Pancreas (tissue), 10 donors: Measurements from ENCODE around the gene ZFYVE28. TPM values are rescaled to one million over a fixed set of nuclear protein-coding genes. Genes with fewer than 3 reads are reported as not detected.

Experiments used
- ATAC-seq, 4 donors: fragments of 200-7000 bp; cut with Tn5 transposase; one replicate each; pipeline versions ENCODE4 v1.8.0 to v1.9.1; 2020; ENCODE audit warnings: mild to moderate bottlenecking in 4 of 4, moderate library complexity in 4 of 4
- DNase-seq, 6 donors: peaks; one replicate each; pipeline ENCODE4 v3.0.0-alpha.2; 2020
- FAIRE-seq: peaks from 2 replicates; lab custom pipeline; 2012; peaks lifted over from hg19 to GRCh38; lab: Jason Lieb, UNC
- H3K27ac ChIP-seq, 4 donors: fragments of 200-600 bp; sonication (generic); 1 replicate in 3 of 4; 2 replicates in 1 of 4; pipeline versions ENCODE4 v1.5.0 to v1.8.0; 2020
- H3K27me3 ChIP-seq, 4 donors: fragments of 200-600 bp; one replicate each; pipeline ENCODE4 v1.8.0; 2021
- H3K36me3 ChIP-seq, 3 donors: fragments of 200-600 bp; sonication (generic) in 1 of 3; one replicate each; pipeline versions ENCODE4 v1.5.0 to v1.8.0; 2020 to 2021
- H3K4me1 ChIP-seq, 3 donors: fragments of 200-600 bp; one replicate each; pipeline ENCODE4 v1.8.0; 2021
- H3K4me3 ChIP-seq, 4 donors: fragments of 200-600 bp; sonication (generic) in 2 of 4; one replicate each; pipeline versions ENCODE4 v1.5.0 to v1.8.0; 2020 to 2021
- H3K9me3 ChIP-seq, 4 donors: fragments of 200-600 bp; one replicate each; pipeline ENCODE4 v1.8.0; 2021
- WGBS, 2 donors: extraction: QIAGEN DNeasy Blood & Tissue Kit; methylation state at CpG; one replicate each; pipeline ENCODE4 v1.1.7; 2013; 5-methylcytosine and 5-hydroxymethylcytosine counted together
- intact Hi-C, 3 donors: fragments of 100-400 bp; cut with DNase I; formaldehyde crosslinking; loops; one replicate each; pipeline versions ENCODE4 v1.11.1 to v1.14.2; 2022
- polyA plus RNA-seq, 2 donors: library from polyadenylated mRNA; stranded (reverse); fragments of 200-250 nt; gene quantifications; one replicate each; pipeline ENCODE4 v1.2.3, GENCODE V29; 2013
- total RNA-seq, 6 donors: library from RNA; stranded (reverse); fragmentation: NEBNext Ultra II Directional in 4 of 6; extraction: Animal tissue kit (Norgen Biotek cat#: 25700) in 4 of 6; gene quantifications; one replicate each; pipeline versions ENCODE4 v1.2.1 to v1.2.4, GENCODE V29; 2021 to 2023
- TF ChIP-seq, protein P1 (sequence below), 4 donors: fragments of 200-600 bp; sonication (generic) in 3 of 4; IDR thresholded peaks; one replicate each; pipeline versions ENCODE4 v1.5.0 to v1.8.0; 2021; ENCODE audit warnings: antibody characterized with exemption in 4 of 4
- donor health status: healthy with polysubstance abuse.
- donor health status: DM: no; HTN: no; CAD: no; lungs with moderate emphysema.
- donor health status: DM: no; HTN: no; CAD: no.
- donor health status: control.
- donor health status: control.
- donor health status: Bipolar disorder and iron deficiency.
- donor health status: DM: yes; HTN: yes; CAD: no.
- donor health status: DM: no; HTN: no; CAD: no.
- donor health status: DM: no; HTN: no; CAD: no.
- donor health status: DM: yes; HTN: yes; CAD: no.

Gene ZFYVE28
- total and polyA plus RNA-seq, 8 donors: 3.8 to 13.4 (median 6.0) TPM

DNA sequence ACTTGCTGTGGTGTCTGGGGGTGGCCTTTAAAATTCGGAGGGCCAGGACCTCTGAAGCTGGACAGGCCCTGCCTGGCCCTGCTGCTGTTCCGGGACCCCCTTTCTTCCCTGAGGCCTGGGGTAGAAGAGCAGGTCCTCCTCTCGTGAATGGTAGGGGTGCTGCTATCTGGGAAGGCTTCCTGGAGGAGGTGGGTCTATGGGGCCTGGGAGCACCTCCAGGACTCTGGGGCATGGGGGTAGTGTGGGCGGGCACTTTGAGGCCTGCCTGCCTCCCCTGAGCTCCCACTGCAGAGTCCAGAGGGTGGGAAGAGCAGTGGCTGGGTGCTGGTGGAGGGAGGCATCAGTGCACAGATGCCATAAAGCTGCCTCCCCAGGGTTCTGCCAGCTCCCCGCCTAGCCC lies 151.6 kb downstream of the ZFYVE28 start:
- H3K36me3 ChIP-seq: no peaks in the 10 kb centered on the region
- no peaks in the 10 kb centered on the region for H3K9me3 ChIP-seq
- FAIRE-seq (no peak), ATAC-seq (no peak), DNase-seq (peak in 1 of 6 donors; percentile 8)
- H3K27ac ChIP-seq: no peak overlapping the region
- TF ChIP-seq, protein P1, sequence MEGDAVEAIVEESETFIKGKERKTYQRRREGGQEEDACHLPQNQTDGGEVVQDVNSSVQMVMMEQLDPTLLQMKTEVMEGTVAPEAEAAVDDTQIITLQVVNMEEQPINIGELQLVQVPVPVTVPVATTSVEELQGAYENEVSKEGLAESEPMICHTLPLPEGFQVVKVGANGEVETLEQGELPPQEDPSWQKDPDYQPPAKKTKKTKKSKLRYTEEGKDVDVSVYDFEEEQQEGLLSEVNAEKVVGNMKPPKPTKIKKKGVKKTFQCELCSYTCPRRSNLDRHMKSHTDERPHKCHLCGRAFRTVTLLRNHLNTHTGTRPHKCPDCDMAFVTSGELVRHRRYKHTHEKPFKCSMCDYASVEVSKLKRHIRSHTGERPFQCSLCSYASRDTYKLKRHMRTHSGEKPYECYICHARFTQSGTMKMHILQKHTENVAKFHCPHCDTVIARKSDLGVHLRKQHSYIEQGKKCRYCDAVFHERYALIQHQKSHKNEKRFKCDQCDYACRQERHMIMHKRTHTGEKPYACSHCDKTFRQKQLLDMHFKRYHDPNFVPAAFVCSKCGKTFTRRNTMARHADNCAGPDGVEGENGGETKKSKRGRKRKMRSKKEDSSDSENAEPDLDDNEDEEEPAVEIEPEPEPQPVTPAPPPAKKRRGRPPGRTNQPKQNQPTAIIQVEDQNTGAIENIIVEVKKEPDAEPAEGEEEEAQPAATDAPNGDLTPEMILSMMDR (IDR thresholded peaks at IDR 0.05): no peak
- H3K27me3 ChIP-seq: no peaks in the 10 kb centered on the region
- intact Hi-C loops: no loop called here
- WGBS, 2 donors: 80 to 82% methylated on average over 5 of the region's 5 CpGs
- H3K4me1 ChIP-seq: peaks cover 0 to 4% (median 0%) of the 10 kb centered on the region in 3 donors
- H3K4me3 ChIP-seq: no peak overlapping the region

DNA sequence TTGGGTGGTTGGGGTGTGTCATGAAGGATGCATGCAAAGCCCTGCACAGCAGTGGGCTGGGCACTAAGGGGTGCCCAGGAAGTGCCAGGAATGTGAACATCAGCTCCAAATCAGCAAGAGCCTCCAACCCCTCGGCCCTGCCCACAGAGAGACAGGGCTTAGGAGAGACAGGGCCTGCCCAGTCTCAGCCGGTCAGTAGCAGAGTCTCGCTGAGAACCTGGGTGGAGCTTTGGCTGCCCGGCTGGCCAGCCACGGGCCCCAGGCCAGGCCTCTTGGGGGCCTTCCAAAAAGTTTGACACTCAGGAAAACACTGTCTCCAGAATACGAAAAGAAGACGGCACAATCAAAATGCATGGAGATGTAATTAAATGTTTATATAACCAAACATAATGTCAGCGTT lies 152.3 kb downstream of the ZFYVE28 start:
- Histone ChIP-seq H3K27me3 (no peaks in the 10 kb centered on the region), H3K9me3 (no peaks in the 10 kb centered on the region), H3K36me3 (no peaks in the 10 kb centered on the region), H3K27ac (no peak overlapping the region), H3K4me3 (no peak overlapping the region), H3K4me1 (peaks cover 0 to 4% (median 0%) of the 10 kb centered on the region in 3 donors)
- 47 to 52% methylated on average over 8 of the region's 8 CpGs for WGBS, 2 donors
- TF ChIP-seq, protein P1 (IDR thresholded peaks at IDR 0.05): no peak
- FAIRE-seq (no peak), ATAC-seq (no peak), DNase-seq (peak in 2 of 6 donors; percentile 46 to 47)
- intact Hi-C loops: no loop called here

DNA sequence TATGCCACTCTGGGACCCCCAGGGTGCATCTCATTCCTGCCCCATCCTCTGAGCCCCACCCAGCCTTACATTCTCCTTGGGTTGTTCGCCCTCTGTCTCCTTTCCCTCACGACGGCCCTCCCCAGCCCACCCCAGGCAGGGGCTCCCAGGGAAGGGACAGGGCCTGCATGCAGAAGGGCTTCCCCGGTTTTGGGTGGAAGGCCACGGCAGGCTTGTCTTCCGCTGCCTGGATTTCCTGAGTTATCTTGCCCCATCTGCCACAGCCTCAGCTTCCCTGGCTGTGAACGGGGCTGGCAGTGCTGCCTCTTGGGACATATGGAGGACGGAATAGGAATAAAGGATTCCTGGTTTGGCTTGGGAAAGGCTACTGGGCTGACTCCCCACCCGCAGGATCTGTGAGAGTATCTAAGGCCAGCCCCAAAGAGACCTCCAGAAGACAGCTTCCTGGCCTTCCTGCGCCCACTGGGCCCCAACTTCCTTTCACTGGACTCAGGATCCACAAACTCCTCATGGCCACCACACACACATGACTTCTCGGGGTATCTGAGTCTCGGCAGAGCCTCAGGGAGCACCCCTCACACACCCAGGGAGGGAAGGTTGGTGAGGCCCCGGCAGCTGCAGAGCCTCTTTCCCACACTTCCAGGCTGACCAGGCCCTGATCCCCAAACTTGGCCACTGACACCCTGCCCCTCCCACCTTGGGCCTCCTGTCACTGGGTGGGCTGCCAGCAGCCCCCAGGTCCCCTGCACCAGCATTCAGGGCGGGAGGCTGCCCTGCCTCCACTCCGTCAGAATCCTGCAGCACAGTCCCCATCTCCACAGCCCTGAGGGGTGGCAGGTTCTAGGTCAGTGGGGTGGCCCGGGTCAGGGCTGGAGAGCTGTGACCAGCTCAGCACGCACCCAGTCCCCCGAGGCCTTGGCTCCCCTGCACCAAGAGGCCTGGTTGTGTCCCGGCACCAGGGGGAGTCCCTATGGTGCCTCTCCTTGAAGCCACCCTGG lies 153.0 kb downstream of the ZFYVE28 start:
- H3K4me3 ChIP-seq: no peak overlapping the region
- H3K4me1 ChIP-seq: peaks cover 0 to 7% (median 1%) of the 10 kb centered on the region in 3 donors
- intact Hi-C loops: no loop called here
- no peaks in the 10 kb centered on the region for H3K36me3 ChIP-seq
- ATAC-seq: no peak
- H3K9me3 ChIP-seq: no peaks in the 10 kb centered on the region
- H3K27ac ChIP-seq: no peak overlapping the region
- 86 to 94% methylated on average over 19 of the region's 19 CpGs for WGBS, 2 donors
- no peaks in the 10 kb centered on the region for H3K27me3 ChIP-seq
- FAIRE-seq: no peak
- TF ChIP-seq, protein P1 (IDR thresholded peaks at IDR 0.05): no peak
- peak in 2 of 6 donors; percentile 26 to 55 for DNase-seq

DNA sequence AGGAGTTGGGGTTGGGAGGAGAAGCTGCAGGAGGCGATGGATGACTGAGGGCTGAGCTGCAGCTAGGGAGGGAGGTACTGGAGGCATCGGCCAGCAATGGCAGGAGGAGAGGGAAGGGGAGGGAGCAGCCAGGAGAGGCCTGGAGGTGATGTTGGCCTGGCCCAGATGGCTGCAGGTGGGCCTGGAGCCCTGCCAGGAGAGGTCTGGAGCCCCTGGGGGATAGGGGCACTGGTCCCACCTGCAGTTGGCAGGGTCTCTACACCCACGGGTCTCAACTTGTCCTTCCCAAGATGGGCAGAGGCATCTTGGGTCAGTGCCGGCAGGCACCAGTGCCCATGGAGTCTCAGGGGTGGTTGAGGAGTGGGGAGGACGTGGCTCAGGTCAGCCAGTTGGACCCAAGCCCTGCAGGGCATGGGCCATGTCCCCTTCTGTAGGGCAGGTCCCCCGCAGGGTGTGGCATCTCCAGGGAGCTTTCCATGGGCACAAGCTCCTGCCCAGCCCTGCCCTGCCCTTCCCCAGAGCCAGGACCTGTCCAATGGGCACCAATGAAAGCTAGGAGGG lies 153.9 kb downstream of the ZFYVE28 start:
- TF ChIP-seq, protein P1 (IDR thresholded peaks at IDR 0.05): no peak
- peak in 3 of 6 donors; percentile 56 to 74 (median 58) for DNase-seq
- no peak overlapping the region for H3K4me3 ChIP-seq
- WGBS, 2 donors: 78 to 89% methylated on average over 6 of the region's 6 CpGs
- intact Hi-C loops: no loop called here
- H3K36me3 ChIP-seq: no peaks in the 10 kb centered on the region
- no peak for ATAC-seq
- H3K9me3 ChIP-seq: no peaks in the 10 kb centered on the region
- no peaks in the 10 kb centered on the region for H3K27me3 ChIP-seq
- H3K4me1 ChIP-seq: peaks cover 0 to 13% (median 10%) of the 10 kb centered on the region in 3 donors
- no peak for FAIRE-seq
- H3K27ac ChIP-seq: no peak overlapping the region
